Right lung (tissue), 5 donors: ENCODE measurements around the gene OR52E1. TPM values are rescaled to one million over a fixed set of nuclear protein-coding genes. Genes with fewer than 3 reads are reported as not detected.

ENCODE experiments used
- DNase-seq, 2 donors: peaks; one replicate each; pipeline ENCODE4 v3.0.0-alpha.2; 2013
- polyA plus RNA-seq, 5 donors: library from polyadenylated mRNA; unstranded; fragments of 120-200 nt; gene quantifications; one replicate each; pipeline versions ENCODE4 v1.2.1 to v1.2.3, GENCODE V29; 2013; ENCODE audit warnings: inconsistent platforms in 1 of 5, low replicate concordance in 1 of 5; ENCODE audit not compliant: insufficient read length in 5 of 5, insufficient read depth in 1 of 5

The OR52E1 gene
- polyA plus RNA-seq, 5 donors, result not detected

DNA sequence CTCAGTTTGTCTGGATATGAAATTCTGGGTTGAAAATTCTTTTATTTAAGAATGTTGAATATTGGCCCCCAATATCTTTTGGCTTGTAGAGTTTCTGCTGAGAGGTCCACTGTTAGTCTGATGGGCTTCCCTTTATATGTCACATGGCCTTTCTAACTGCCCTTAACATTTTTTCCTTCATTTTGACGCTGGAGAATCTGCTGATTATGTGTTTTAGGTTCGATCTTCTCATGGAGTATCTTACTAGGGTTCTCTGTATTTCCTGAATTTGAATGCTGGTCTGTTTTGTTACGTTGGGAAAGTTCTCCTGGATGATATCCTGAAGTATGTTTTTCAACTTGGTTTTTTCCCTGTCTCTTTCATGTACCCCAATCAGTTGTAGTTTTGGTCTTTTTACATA is 46.0 kb downstream of the OR52E1 start:
- no peak for DNase-seq

GRCh38 chr11:5117588-5117987 is 48.2 kb downstream of the OR52E1 start:
- DNase-seq, result no peak

- DNase-seq, result no peak
Observed at GRCh38 chr11:5118893-5119292, 49.5 kb downstream of the OR52E1 start.

Other genes with a start within 250 kb of the OR52E1 start
- not detected for gene OR51F2, start 248.3 kb upstream of the OR52E1 start, polyA plus RNA-seq
- gene OR51S1, start 220.4 kb upstream of the OR52E1 start, polyA plus RNA-seq, result not detected
- not detected for gene OR51T1, start 187.7 kb upstream of the OR52E1 start, polyA plus RNA-seq
- not detected for gene OR51A7, start 165.8 kb upstream of the OR52E1 start, polyA plus RNA-seq
- gene OR51G2, start 150.2 kb upstream of the OR52E1 start, polyA plus RNA-seq, result not detected
- gene OR51G1, start 145.2 kb upstream of the OR52E1 start, polyA plus RNA-seq, result not detected
- gene OR51A4, start 122.0 kb upstream of the OR52E1 start, polyA plus RNA-seq, result not detected
- not detected for gene OR51A2, start 113.9 kb upstream of the OR52E1 start, polyA plus RNA-seq
- gene OR51L1, start 74.7 kb upstream of the OR52E1 start, polyA plus RNA-seq, result under 1 TPM; 0.01 to 0.04 (median 0.04) TPM
- not detected for gene OR52J3, start 23.0 kb upstream of the OR52E1 start, polyA plus RNA-seq
- not detected for gene OR52E2, start 9.9 kb upstream of the OR52E1 start, polyA plus RNA-seq
- not detected for gene OR52A5, start 68.8 kb downstream of the OR52E1 start, polyA plus RNA-seq
- gene OR52A1, start 85.2 kb downstream of the OR52E1 start, polyA plus RNA-seq, result under 1 TPM in 4 of 5 donors, not detected in 1; 0.01 to 0.04 (median 0.03) TPM
- not detected for gene OR51V1, start 131.1 kb downstream of the OR52E1 start, polyA plus RNA-seq
- 100 to 1,000 TPM; 224 to 542 (median 306) TPM for gene HBB, start 157.5 kb downstream of the OR52E1 start, polyA plus RNA-seq
- gene HBD, start 164.9 kb downstream of the OR52E1 start, polyA plus RNA-seq, result 1 to 10 TPM in 1 of 5 donors, under 1 TPM in 4; 0.53 to 1.7 (median 0.76) TPM
- gene HBG1, start 180.3 kb downstream of the OR52E1 start, polyA plus RNA-seq, result 1,000 to 10,000 TPM in 2 of 5 donors, 10 to 100 TPM in 2, 1 to 10 TPM in 1; 5.7 to 2,030 (median 15.8) TPM
- gene HBG2, start 185.2 kb downstream of the OR52E1 start, polyA plus RNA-seq, result 1,000 to 10,000 TPM; 2,971 to 7,439 (median 4,881) TPM
- gene HBE1, start 200.4 kb downstream of the OR52E1 start, polyA plus RNA-seq, result 10 to 100 TPM in 3 of 5 donors, 1 to 10 TPM in 2; 6.2 to 50.3 (median 10.6) TPM
- under 1 TPM; 0.18 to 0.72 (median 0.38) TPM for gene OR51B4, start 232.4 kb downstream of the OR52E1 start, polyA plus RNA-seq